GM19239 (cell line): ENCODE results near the gene CNNM3.
"Not testable (repeated sequence)": the region's sequence is repeated elsewhere in the genome, so short reads cannot be mapped to it uniquely, and the experiment has no call there.

ENCODE experiments used
- DNase-seq: peaks from one replicate; pipeline ENCODE4 v3.0.0; 2011; ENCODE audit warnings: low spot score; ENCODE audit not compliant: insufficient read length
- FAIRE-seq: peaks from 2 replicates; lab custom pipeline; 2011; peaks lifted over from hg19 to GRCh38; lab: Jason Lieb, UNC

CNNM3 gene

DNA sequence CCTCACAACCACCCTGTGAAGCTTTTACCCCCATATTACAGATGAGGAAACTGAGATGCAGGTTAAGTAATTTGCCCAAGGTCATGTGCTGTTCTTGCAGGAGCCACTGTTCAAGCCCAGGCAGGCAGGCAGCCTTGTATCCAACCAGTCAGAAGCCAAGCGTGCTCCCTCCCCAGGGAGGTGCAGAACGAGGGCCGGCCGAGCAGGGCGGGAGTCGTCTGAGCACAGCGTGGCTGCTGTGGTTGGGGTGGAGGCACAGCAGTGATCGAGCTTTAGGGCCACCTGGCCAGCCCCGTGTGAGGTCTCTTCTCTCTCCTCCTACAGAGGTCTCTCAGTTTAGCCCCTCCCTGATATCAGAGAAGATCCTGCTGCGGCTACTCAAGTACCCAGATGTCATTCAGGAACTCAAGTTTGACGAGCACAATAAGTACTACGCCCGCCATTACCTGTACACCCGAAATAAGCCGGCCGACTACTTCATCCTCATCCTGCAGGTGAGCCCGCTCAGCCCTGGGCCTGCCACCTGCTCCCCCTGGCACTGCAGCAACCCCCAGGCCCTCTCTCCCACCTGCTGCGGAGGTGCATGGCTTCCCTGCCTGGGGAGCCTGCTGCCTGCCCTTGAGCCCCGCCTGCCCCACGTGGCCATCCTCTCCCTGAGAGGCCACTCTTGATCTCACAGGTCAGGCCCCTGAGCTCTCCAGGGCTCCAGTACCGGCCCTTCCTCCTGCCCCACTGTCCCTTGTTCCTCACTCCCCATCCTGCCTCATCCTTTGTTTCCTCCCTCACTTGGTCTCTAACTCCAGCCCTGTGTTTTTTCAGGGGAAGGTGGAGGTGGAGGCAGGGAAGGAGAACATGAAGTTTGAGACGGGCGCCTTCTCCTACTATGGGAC, 17.1 kb upstream of the CNNM3 start:
- no peak for FAIRE-seq
- DNase-seq = no peak

GRCh38 chr2:96799623-96799935, 16.5 kb upstream of the CNNM3 start:
- FAIRE-seq = no peak
- no peak for DNase-seq

GRCh38 chr2:96800061-96801004, 15.7 kb upstream of the CNNM3 start:
- no peak for DNase-seq
- FAIRE-seq = peak; percentile 40

- FAIRE-seq (peak; percentile 96), DNase-seq (peak; percentile 96)
Measured at GRCh38 chr2:96801005-96801785, 14.9 kb upstream of the CNNM3 start.

GRCh38 chr2:96801786-96802595, 14.1 kb upstream of the CNNM3 start:
- FAIRE-seq (peak; percentile 48), DNase-seq (no peak)

DNA sequence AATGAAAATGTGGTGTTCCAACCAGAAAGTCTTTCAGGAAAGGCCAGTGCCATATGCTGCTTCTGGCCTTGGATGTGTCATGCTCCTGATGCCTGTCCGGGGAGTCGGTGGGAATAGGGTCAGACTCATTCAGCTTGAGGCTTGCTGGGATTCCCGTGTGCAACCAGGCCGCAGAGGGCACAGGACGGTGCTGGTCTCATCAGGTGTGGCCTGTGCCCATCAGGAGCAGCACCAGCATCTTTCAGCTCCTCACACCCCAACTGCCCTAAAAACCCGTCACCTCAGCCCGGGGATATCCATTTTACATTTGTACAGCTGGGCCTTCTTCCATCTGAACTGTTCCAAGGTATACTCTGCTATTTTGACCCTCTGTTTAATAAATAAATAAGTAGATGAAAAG, 13.3 kb upstream of the CNNM3 start:
- DNase-seq (no peak), FAIRE-seq (no peak)

DNA sequence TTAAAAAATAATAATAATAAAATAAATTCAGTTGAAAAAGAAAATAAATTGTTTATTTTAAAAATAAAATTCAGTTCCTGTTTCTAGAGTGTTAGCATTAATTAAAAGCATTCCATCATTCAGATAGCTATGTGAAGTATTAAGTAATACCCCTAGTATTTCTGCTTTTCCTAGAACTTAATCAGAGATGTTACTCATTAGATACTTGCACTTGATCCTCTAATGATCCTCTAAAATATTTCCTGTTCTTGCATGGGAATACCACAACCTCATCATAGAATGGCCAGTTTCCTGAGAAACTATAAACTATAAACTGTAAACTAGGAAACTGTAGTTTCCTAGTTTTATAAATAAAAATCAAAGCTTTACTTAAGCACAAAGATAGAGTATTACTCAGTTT, 11.1 kb upstream of the CNNM3 start:
- FAIRE-seq = no peak
- no peak for DNase-seq

DNA sequence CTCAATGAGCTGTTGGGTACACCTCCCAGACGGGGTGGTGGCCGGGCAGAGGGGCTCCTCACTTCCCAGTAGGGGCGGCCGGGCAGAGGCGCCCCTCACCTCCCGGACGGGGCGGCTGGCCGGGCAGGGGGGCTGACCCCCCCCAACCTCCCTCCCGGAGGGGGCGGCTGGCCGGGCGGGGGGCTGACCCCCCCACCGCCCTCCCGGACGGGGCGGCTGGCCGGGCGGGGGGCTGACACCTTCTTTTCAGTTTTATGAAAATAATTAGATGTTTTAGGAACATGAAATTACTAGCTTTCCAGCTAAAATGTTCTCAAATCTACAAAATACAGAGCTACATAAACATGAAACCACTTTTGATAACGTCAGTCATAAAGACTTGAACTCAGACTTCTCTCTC, 10.1 kb upstream of the CNNM3 start:
- not testable (repeated sequence) for FAIRE-seq

GRCh38 chr2:96806468-96807126, 9.5 kb upstream of the CNNM3 start:
- DNase-seq (peak; percentile 66), FAIRE-seq (peak; percentile 91)

More for the DNA sequence above, 10.1 kb upstream of the CNNM3 start:
- not testable (repeated sequence) for DNase-seq

DNA sequence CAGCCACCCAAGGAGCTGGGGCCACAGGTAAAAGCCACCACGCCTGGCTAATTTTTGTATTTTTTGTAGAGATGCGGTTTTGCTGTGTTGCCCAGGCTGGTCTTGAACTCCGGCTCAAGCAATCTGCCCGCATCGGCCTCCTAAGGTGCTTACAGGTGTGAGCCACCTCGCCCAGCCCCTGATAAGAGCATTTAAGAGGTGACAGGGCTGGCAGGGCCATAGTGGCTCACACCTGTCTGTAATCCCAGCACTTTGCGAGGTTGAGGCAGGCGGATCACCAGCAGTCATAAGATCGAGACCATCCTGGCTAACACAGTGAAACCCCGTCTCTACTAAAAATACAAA, 9.0 kb upstream of the CNNM3 start:
- DNase-seq (no peak), FAIRE-seq (peak; percentile 31)

- FAIRE-seq = no peak
Measured at GRCh38 chr2:96808176-96808837, 7.8 kb upstream of the CNNM3 start.

GRCh38 chr2:96809216-96809882, 6.7 kb upstream of the CNNM3 start:
- no peak for FAIRE-seq
- no peak for DNase-seq

More at GRCh38 chr2:96808176-96808837, 7.8 kb upstream of the CNNM3 start:
- DNase-seq = no peak

DNA sequence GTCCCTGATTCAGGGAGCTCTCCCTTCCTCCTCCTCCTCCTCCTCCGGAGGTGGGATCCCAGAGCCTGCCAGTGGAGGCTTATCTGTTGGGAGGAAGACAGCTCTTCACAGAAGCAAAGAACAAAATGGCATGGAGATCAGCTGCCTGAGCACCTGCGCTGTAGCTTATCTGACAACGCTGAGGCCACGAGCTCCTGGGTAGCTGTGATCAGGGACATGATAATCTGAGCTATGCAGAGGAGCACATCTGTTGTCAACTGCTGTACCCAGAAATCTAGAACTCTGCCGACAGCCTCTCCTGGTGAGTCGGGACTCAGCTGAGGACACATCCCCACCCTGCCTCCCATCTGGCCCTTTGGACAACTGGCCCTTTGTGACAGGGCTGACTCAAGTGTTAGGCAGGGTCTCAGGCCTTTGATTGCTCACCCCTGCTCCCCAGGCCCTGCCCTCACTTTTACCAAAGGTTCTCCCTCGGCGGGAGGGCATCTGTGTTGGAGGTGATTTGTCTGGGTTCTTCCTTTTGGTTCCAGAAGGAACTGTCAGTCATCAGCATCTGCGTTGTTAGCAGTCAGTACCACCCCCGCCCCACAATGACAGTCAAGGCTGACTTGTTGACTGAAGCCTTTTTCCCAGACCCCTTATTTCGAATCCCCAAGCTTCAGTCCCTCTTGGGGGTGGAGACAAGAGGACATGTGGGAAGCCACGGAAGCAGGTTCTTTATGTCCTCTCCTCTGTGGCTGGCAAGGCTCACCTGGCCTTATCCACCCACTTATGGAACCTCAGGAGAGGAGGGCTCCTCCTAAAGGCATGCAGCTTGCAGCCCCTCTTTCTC, 5.9 kb upstream of the CNNM3 start:
- DNase-seq = no peak

DNA sequence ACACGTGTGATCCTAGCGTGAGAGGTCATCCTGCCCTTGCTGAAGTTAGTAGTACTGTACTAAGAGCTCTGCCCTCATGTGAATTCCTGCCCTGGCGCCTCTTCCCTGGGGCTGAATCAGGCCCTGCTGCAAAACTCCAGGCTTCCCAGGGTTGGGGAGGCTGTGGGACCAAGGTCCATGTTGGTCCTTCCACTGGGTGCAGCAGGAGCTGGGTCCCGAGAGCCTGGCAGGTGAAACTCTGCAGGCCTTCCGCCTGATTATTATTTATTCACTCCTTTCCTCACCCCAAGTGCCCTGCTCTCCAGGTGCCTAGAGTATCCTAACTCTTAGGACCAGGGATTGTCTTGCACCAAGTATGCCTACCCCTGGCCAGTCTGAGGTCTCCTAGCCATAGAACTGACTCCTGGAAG, 5.3 kb upstream of the CNNM3 start:
- DNase-seq = no peak
- FAIRE-seq = no peak

More for the DNA sequence above, 5.9 kb upstream of the CNNM3 start:
- FAIRE-seq = no peak

DNA sequence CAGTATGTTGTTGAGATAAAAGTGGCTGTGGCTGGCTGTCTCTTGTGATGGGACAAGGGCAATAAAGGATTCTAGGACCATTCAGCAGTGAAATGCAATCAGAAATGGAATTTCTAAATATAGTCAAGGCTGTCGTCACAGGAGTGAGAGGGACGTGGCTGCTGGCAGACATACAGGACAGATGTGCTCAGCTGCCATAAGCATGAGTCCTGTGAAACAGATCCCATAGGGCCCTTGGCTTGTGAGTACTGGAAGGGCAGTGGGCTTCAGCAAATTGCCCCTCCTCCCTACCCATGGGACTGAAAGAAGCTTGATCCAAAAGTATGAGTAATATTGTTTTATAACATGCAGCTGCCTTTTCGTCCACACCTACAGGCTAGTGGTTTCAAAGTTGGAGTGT, 4.2 kb upstream of the CNNM3 start:
- DNase-seq = no peak
- no peak for FAIRE-seq

DNA sequence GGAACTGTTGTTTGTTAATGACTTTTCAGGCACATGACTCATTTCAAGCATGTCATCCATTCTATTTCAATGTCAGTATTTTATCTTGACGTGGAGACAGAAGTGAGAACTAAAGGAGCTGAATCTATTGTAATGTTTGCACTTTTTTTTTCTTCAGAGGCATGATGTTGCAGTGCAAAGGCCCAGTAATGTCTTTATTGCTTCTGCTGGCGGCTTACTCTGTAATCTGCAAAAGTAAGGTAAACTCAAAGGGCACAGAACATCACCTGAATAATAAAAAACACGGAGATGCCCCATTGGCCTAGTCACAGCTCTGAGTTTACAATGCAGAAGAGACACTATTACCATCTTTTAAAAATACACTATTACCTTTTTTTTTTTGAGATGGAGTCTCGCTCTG, 2.4 kb upstream of the CNNM3 start:
- FAIRE-seq (no peak), DNase-seq (no peak)
